CD4-positive, alpha-beta T cell (primary cell): ENCODE results near the gene CDK8. TPM values are rescaled to one million over a fixed set of nuclear protein-coding genes. Genes with fewer than 3 reads are reported as not detected.

ENCODE experiments used
- ATAC-seq: fragments of 200-7000 bp; cut with Tn5 transposase; one replicate; pipeline ENCODE4 v1.10.0; 2022; ENCODE audit warnings: mild to moderate bottlenecking; ENCODE audit not compliant: poor library complexity
- CTCF ChIA-PET: fragments of 350-600 bp; sonication (Branson Sonifier 250); formaldehyde crosslinking; loops from one replicate; lab custom pipeline; 2021; ENCODE audit warnings: antibody characterized with exemption, inconsistent platforms; lab: Charles Lee
- POLR2A ChIA-PET: fragments of 350-600 bp; sonication (Branson Sonifier 250); formaldehyde crosslinking; loops from one replicate; lab custom pipeline; 2021; ENCODE audit warnings: antibody characterized with exemption, inconsistent platforms; lab: Charles Lee
- DNase-seq, 14 experiments: peaks; one replicate each; pipeline ENCODE4 v3.0.0-alpha.2; 2013 to 2020; ENCODE audit warnings: mixed read lengths in 2 of 14
- H3K27ac ChIP-seq, 2 donors: one replicate each; pipeline versions ENCODE4 v1.5.1 to v1.7.0; 2013; ENCODE audit warnings: low read length in 2 of 2, low read depth in 1 of 2, mild to moderate bottlenecking in 1 of 2
- H3K27me3 ChIP-seq, 2 experiments: 1 replicate in 1 of 2; 2 replicates in 1 of 2; pipeline versions ENCODE4 v1.6.1 to v1.7.0; 2013; ENCODE audit warnings: low read length in 2 of 2, control low read depth in 1 of 2, mild to moderate bottlenecking in 1 of 2, moderate library complexity in 1 of 2; ENCODE audit not compliant: insufficient read depth in 2 of 2, control insufficient read depth in 1 of 2
- H3K36me3 ChIP-seq: one replicate; pipeline ENCODE4 v1.6.1; 2013; ENCODE audit warnings: low read length, control low read depth; ENCODE audit not compliant: insufficient read depth
- H3K4me1 ChIP-seq: one replicate; pipeline ENCODE4 v1.6.1; 2013; ENCODE audit warnings: low read length, control low read depth; ENCODE audit not compliant: insufficient read depth
- H3K4me3 ChIP-seq: one replicate; pipeline ENCODE4 v1.5.1; 2013; ENCODE audit warnings: mild to moderate bottlenecking, low read length, moderate library complexity
- H3K9me3 ChIP-seq, 2 experiments: 1 replicate in 1 of 2; 2 replicates in 1 of 2; pipeline versions ENCODE4 v1.6.1 to v1.7.0; 2013; ENCODE audit warnings: low read length in 2 of 2, mild to moderate bottlenecking in 2 of 2, control low read depth in 1 of 2, moderate library complexity in 1 of 2; ENCODE audit not compliant: control insufficient read depth in 1 of 2, insufficient read depth in 1 of 2
- H3K27ac Mint-ChIP-seq: one replicate; pipeline ENCODE4 v1.8.0; 2020; ENCODE audit warnings: mixed read lengths
- H3K27me3 Mint-ChIP-seq: one replicate; pipeline ENCODE4 v1.8.0; 2021; ENCODE audit warnings: mixed read lengths
- H3K36me3 Mint-ChIP-seq: one replicate; pipeline ENCODE4 v1.8.0; 2021; ENCODE audit warnings: low read depth, mixed read lengths
- H3K4me1 Mint-ChIP-seq: one replicate; pipeline ENCODE4 v1.8.0; 2021; ENCODE audit warnings: low read depth, mixed read lengths
- H3K4me3 Mint-ChIP-seq: one replicate; pipeline ENCODE4 v1.8.0; 2020; ENCODE audit warnings: mild to moderate bottlenecking, mixed read lengths
- H3K9me3 Mint-ChIP-seq: one replicate; pipeline ENCODE4 v1.8.0; 2020; ENCODE audit warnings: mixed read lengths
- CTCF ChIP-seq: fragments of 200-600 bp; IDR thresholded peaks from one replicate; pipeline ENCODE4 v1.8.0; 2022; ENCODE audit warnings: antibody characterized with exemption, mild to moderate bottlenecking
- intact Hi-C, 2 experiments: fragments of 100-400 bp; cut with DNase I in 1 of 2; cut with micrococcal nuclease in 1 of 2; formaldehyde crosslinking; loops; one replicate each; pipeline versions ENCODE4 v1.15.1 to v1.9.0; 2023 to 2025; cut with DNase I, micrococcal nuclease
- total RNA-seq, 174 experiments: library from RNA in 2 of 174; stranded (reverse) in 2 of 174; gene quantifications; one replicate each; pipeline ENCODE4 v1.2.3 and lab custom pipeline; 2021 to 2026

The CDK8 gene
- total RNA-seq, 2 experiments from 2014 or later = 6.0 to 6.7 TPM

GRCh38 chr13:26227166-26227971 lies 26.6 kb upstream of the CDK8 start:
- Histone ChIP-seq H3K27ac (no peak overlapping the region), H3K4me1 (peaks cover 7% of the 10 kb centered on the region), H3K4me3 (no peak overlapping the region), H3K27me3 (no peaks in the 10 kb centered on the region), H3K9me3 (no peaks in the 10 kb centered on the region), H3K36me3 (no peaks in the 10 kb centered on the region)
- peaks cover 12% of the 10 kb centered on the region for H3K4me1 Mint-ChIP-seq
- no peak for ATAC-seq
- TF ChIP-seq CTCF = no peak
- intact Hi-C loops = loop anchor here in 1 of 2 experiments (10.0 kb wide), 1 partner anchor 1027 kb away; the partner anchor contains the start of gene RPL21
- POLR2A ChIA-PET = no interaction called here
- no peaks in the 10 kb centered on the region for H3K9me3 Mint-ChIP-seq
- peaks cover 3% of the 10 kb centered on the region for H3K36me3 Mint-ChIP-seq
- no peak overlapping the region for H3K4me3 Mint-ChIP-seq
- CTCF ChIA-PET = interaction anchor here (0.9 to 1.5 kb wide), 2 partner anchors 26 to 42 kb away, joined by 4 read pairs; no protein-coding TSS in a partner anchor
- H3K27ac Mint-ChIP-seq = no peak overlapping the region
- no peak for DNase-seq
- H3K27me3 Mint-ChIP-seq = no peaks in the 10 kb centered on the region

GRCh38 chr13:26228096-26228495 lies 25.8 kb upstream of the CDK8 start:
- H3K27ac Mint-ChIP-seq = no peak overlapping the region
- no peak overlapping the region for H3K27ac ChIP-seq
- POLR2A ChIA-PET = no interaction called here
- H3K4me3 ChIP-seq = no peak overlapping the region
- no peak overlapping the region for H3K4me3 Mint-ChIP-seq
- H3K27me3 Mint-ChIP-seq = no peaks in the 10 kb centered on the region
- H3K36me3 ChIP-seq = no peaks in the 10 kb centered on the region
- H3K36me3 Mint-ChIP-seq = no peaks in the 10 kb centered on the region
- DNase-seq (no peak), ATAC-seq (no peak)
- H3K27me3 ChIP-seq = no peaks in the 10 kb centered on the region
- H3K4me1 Mint-ChIP-seq = peaks cover 5% of the 10 kb centered on the region
- no peaks in the 10 kb centered on the region for H3K9me3 Mint-ChIP-seq
- CTCF ChIA-PET = interaction anchor here (0.9 kb wide), 1 partner anchor 25 kb away, joined by 4 read pairs; no protein-coding TSS in a partner anchor
- intact Hi-C loops = loop anchor here in 1 of 2 experiments (10.0 kb wide), 1 partner anchor 1027 kb away; the partner anchor contains the start of gene RPL21
- H3K4me1 ChIP-seq = no peaks in the 10 kb centered on the region
- no peaks in the 10 kb centered on the region for H3K9me3 ChIP-seq
- no peak for TF ChIP-seq CTCF

GRCh38 chr13:26229080-26229615 lies 24.8 kb upstream of the CDK8 start:
- Mint-ChIP-seq H3K9me3 (no peaks in the 10 kb centered on the region), H3K4me1 (no peaks in the 10 kb centered on the region)
- no peak for TF ChIP-seq CTCF

More at GRCh38 chr13:26229080-26229615, 24.8 kb upstream of the CDK8 start:
- Mint-ChIP-seq H3K27me3 (no peaks in the 10 kb centered on the region), H3K4me3 (no peak overlapping the region), H3K36me3 (no peaks in the 10 kb centered on the region), H3K27ac (no peak overlapping the region)
- Histone ChIP-seq H3K27me3 (no peaks in the 10 kb centered on the region), H3K36me3 (no peaks in the 10 kb centered on the region), H3K9me3 (no peaks in the 10 kb centered on the region), H3K27ac (no peak overlapping the region), H3K4me3 (no peak overlapping the region), H3K4me1 (no peaks in the 10 kb centered on the region)
- ATAC-seq = no peak
- ChIA-PET CTCF (interaction anchor here (0.6 kb wide), 1 partner anchor 573 kb away, joined by 5 read pairs; no protein-coding TSS in a partner anchor), POLR2A (no interaction called here)
- intact Hi-C loops = loop anchor here in 1 of 2 experiments (10.0 kb wide), 1 partner anchor 1026 kb away; the partner anchor contains the start of gene RPL21
- no peak for DNase-seq
